T-helper 1 cell (primary cell): ENCODE measurements around the gene ZNF579.

ENCODE experiments used
- DNase-seq, 5 donors: peaks; one replicate each; pipeline ENCODE4 v3.0.0-alpha.2; 2012 to 2020

The ZNF579 gene

GRCh38 chr19:55563261-55563690, 17.4 kb downstream of the ZNF579 start:
- DNase-seq: no peak

- no peak for DNase-seq
Observed at GRCh38 chr19:55559684-55560083, 21.0 kb downstream of the ZNF579 start.

GRCh38 chr19:55554741-55555152, 25.9 kb downstream of the ZNF579 start:
- no peak for DNase-seq

GRCh38 chr19:55554302-55554701, 26.3 kb downstream of the ZNF579 start:
- no peak for DNase-seq

GRCh38 chr19:55553217-55554182, 27.1 kb downstream of the ZNF579 start:
- DNase-seq: no peak

- no peak for DNase-seq
Observed at GRCh38 chr19:55552620-55553019, 28.0 kb downstream of the ZNF579 start.

GRCh38 chr19:55552206-55552605, 28.4 kb downstream of the ZNF579 start:
- DNase-seq: no peak

- no peak for DNase-seq
Observed at GRCh38 chr19:55550321-55550650, 30.4 kb downstream of the ZNF579 start.

- no peak for DNase-seq
Observed at GRCh38 chr19:55549500-55550320, 30.9 kb downstream of the ZNF579 start.

- no peak for DNase-seq
Observed at GRCh38 chr19:55546822-55547614, 33.6 kb downstream of the ZNF579 start.

GRCh38 chr19:55546011-55546410, 34.6 kb downstream of the ZNF579 start:
- no peak for DNase-seq

- DNase-seq: no peak
Observed at GRCh38 chr19:55545443-55545842, 35.2 kb downstream of the ZNF579 start, which contains the start of gene SBK3. SBK3 (minus strand) TSS chr19:55545543; CDS start chr19:55545543, 0 bp downstream.

GRCh38 chr19:55544776-55545439, 35.7 kb downstream of the ZNF579 start:
- DNase-seq: no peak

- no peak for DNase-seq
Observed at GRCh38 chr19:55544014-55544413, 36.6 kb downstream of the ZNF579 start.

GRCh38 chr19:55543567-55543966, 37.1 kb downstream of the ZNF579 start:
- no peak for DNase-seq

GRCh38 chr19:55542292-55542855, 38.3 kb downstream of the ZNF579 start:
- no peak for DNase-seq

GRCh38 chr19:55541091-55541490, 39.6 kb downstream of the ZNF579 start:
- no peak for DNase-seq

GRCh38 chr19:55540619-55541018, 40.0 kb downstream of the ZNF579 start:
- DNase-seq: no peak

- no peak for DNase-seq
Observed at GRCh38 chr19:55539090-55539984, 41.3 kb downstream of the ZNF579 start.

GRCh38 chr19:55538132-55538531, 42.5 kb downstream of the ZNF579 start:
- no peak for DNase-seq

GRCh38 chr19:55537741-55538111, 42.9 kb downstream of the ZNF579 start:
- no peak for DNase-seq
